Measurements from ENCODE around the gene ASCC2. TPM values are rescaled to one million over a fixed set of nuclear protein-coding genes. Genes with fewer than 3 reads are reported as not detected.

ASCC2 gene
- total and polyA plus RNA-seq, 2 of the 4 experiments (the other 2 are of a cell fraction), result 40.0 to 62.2 TPM

GRCh38 chr22:29854432-29854831, 16.4 kb upstream of the ASCC2 start:
- H4K8ac ChIP-seq (ENCODE audit: low read depth in 2 of 2, low read length in 2 of 2), result no peak overlapping the region
- no peaks in the 10 kb centered on the region for H3K79me1 ChIP-seq (ENCODE audit: low read depth in 1 of 2, low read length in 2 of 2)
- H3K56ac ChIP-seq (ENCODE audit: extremely low read depth, insufficient read depth, low read length), result no peak overlapping the region
- no peaks in the 10 kb centered on the region for H3K9me1 ChIP-seq (ENCODE audit: insufficient read depth, low read length)
- DNase-seq (no peak), ATAC-seq (ENCODE audit: low read depth) (no peak)
- intact Hi-C loops (cut with micrococcal nuclease), result no loop called here
- no peak overlapping the region for H3K4ac ChIP-seq (ENCODE audit: low read depth, low read length)
- no peak overlapping the region for H3K14ac ChIP-seq (replicated peaks; ENCODE audit: low read depth, low read length)
- ChIA-PET POLR2A (ENCODE audit: unreplicated experiment) (no interaction called here), CTCF (no interaction called here)
- H3K27ac ChIP-seq (ENCODE audit: insufficient read depth, low read length), result no peak overlapping the region
- H3K4me1 ChIP-seq (ENCODE audit: control insufficient read depth, insufficient read depth, low read length), result no peaks in the 10 kb centered on the region
- no peak overlapping the region for H2AK5ac ChIP-seq (ENCODE audit: low read depth, low read length)
- H3K36me3 ChIP-seq (ENCODE audit: control insufficient read depth, insufficient read depth, low read length), result no peaks in the 10 kb centered on the region
- H4K5ac ChIP-seq (ENCODE audit: low read depth, low read length), result no peak overlapping the region
- H3K27me3 ChIP-seq (ENCODE audit: control insufficient read depth, insufficient read depth, low read length), result peaks cover 14% of the 10 kb centered on the region
- no peak overlapping the region for H3K4me3 ChIP-seq (ENCODE audit: insufficient read depth, low read depth, low read length)
- H3K4me2 ChIP-seq (ENCODE audit: low read depth, low read length), result no peak overlapping the region
- H2AFZ ChIP-seq (replicated peaks; ENCODE audit: low read length, poor library complexity), result peak overlapping the region; percentile 33
- H2BK20ac ChIP-seq (ENCODE audit: low read depth, low read length), result no peak overlapping the region
- H2BK15ac ChIP-seq (ENCODE audit: low read depth, low read length), result no peak overlapping the region
- BruUV-seq (replicated peaks), result no TSS peak
- no peaks in the 10 kb centered on the region for H4K20me1 ChIP-seq (ENCODE audit: insufficient read depth, low read length)
- H2BK5ac ChIP-seq (ENCODE audit: low read depth, low read length, poor library complexity, severe bottlenecking), result no peak overlapping the region
- no peak overlapping the region for H4K91ac ChIP-seq (ENCODE audit: insufficient read depth, low read depth, low read length)
- no peak overlapping the region for H2BK120ac ChIP-seq (ENCODE audit: low read depth, low read length)
- H3K9ac ChIP-seq (ENCODE audit: low read depth, low read length), result no peak overlapping the region
- no peak overlapping the region for H3K23ac ChIP-seq (ENCODE audit: low read depth, low read length)
- WGBS, 2 experiments (ENCODE audit: extremely low coverage in 2 of 2, insufficient read length in 1 of 2), result no CpG with 5 or more reads among the region's 3 CpGs
- no peak overlapping the region for H2AK9ac ChIP-seq (replicated peaks; ENCODE audit: low read depth, low read length, poor library complexity)
- in situ Hi-C loops (cut with MboI; ENCODE audit: low sequenced_read_pairs), result no loop called here
- dilution Hi-C loops (cut with HindIII; ENCODE audit: low sequenced_read_pairs, unreplicated experiment), result no loop called here
- TF ChIP-seq SMC3 (IDR thresholded peaks at IDR 0.05; ENCODE audit: low read depth, low read length) (no peak), CHD1 (IDR thresholded peaks at IDR 0.05; ENCODE audit: low read depth, low read length) (no peak), FOS (IDR thresholded peaks at IDR 0.05; ENCODE audit: low read depth, low read length) (no peak), ELK1 (IDR thresholded peaks at IDR 0.05; ENCODE audit: borderline replicate concordance, low read depth, low read length) (no peak), USF2 (IDR thresholded peaks at IDR 0.05; ENCODE audit: low read depth, low read length) (no peak), RCOR1 (IDR thresholded peaks at IDR 0.05; ENCODE audit: insufficient replicate concordance, low read length) (no peak), NFE2L2 (IDR thresholded peaks at IDR 0.05; ENCODE audit: low read depth, low read length) (no peak), POLR2A (IDR thresholded peaks at IDR 0.05; ENCODE audit: low read depth, low read length) (no peak), CEBPB (IDR thresholded peaks at IDR 0.05; ENCODE audit: low read depth, low read length) (no peak), MAZ (IDR thresholded peaks at IDR 0.05; ENCODE audit: borderline replicate concordance, low read depth, low read length) (no peak), MAFK (IDR thresholded peaks at IDR 0.05; ENCODE audit: low read depth, low read length) (no peak), CTCF (conservative IDR thresholded peaks at IDR 0.05; ENCODE audit: low read depth, low read length) (no peak), MXI1 (IDR thresholded peaks at IDR 0.05; ENCODE audit: borderline replicate concordance, low read depth, low read length) (no peak), RFX5 (IDR thresholded peaks at IDR 0.05; ENCODE audit: low read depth, low read length) (no peak), RAD21 (IDR thresholded peaks at IDR 0.05; ENCODE audit: low read length) (no peak), BHLHE40 (IDR thresholded peaks at IDR 0.05; ENCODE audit: low read depth, low read length) (no peak)
- no peak overlapping the region for H3K18ac ChIP-seq (ENCODE audit: low read depth, low read length)
- H3K9me3 ChIP-seq (ENCODE audit: control insufficient read depth, insufficient read depth, low read length), result no peaks in the 10 kb centered on the region

Measured in IMR-90 (cell line).